Endothelial cell of umbilical vein (primary cell): ENCODE results near the gene TAF6. TPM values are rescaled to one million over a fixed set of nuclear protein-coding genes. Genes with fewer than 3 reads are reported as not detected.

ENCODE experiments used
- BruUV-seq: library from RNA; stranded (reverse); fragments of 400-500 nt; replicated peaks from 2 replicates; lab custom pipeline; 2021; lab: Mats Ljungman, UMichigan
- CTCF ChIA-PET: fragments of 300-600, 350-600 bp; sonication (Branson Sonifier 250); formaldehyde crosslinking; loops from one replicate; lab custom pipeline; 2021; ENCODE audit warnings: antibody characterized with exemption, inconsistent platforms; lab: Charles Lee
- POLR2A ChIA-PET: fragments of 300-600, 350-600 bp; sonication (Branson Sonifier 250); formaldehyde crosslinking; loops from one replicate; lab custom pipeline; 2021; ENCODE audit warnings: antibody characterized with exemption, inconsistent platforms; lab: Charles Lee
- DNase-seq: peaks from one replicate; pipeline ENCODE4 v3.0.0-alpha.2; 2011; ENCODE audit warnings: low read depth, low spot score
- FAIRE-seq: peaks from 2 replicates; lab custom pipeline; 2011; peaks lifted over from hg19 to GRCh38; lab: Jason Lieb, UNC
- H2AFZ ChIP-seq: 2 replicates; pipeline ENCODE4 v1.6.0; 2012; ENCODE audit warnings: low read depth, low read length, control low read depth, inconsistent platforms
- H3K27ac ChIP-seq: 2 replicates; pipeline ENCODE4 v1.5.1; 2011; ENCODE audit warnings: low read depth, mild to moderate bottlenecking, control low read depth, low read length, moderate library complexity; ENCODE audit not compliant: insufficient read depth
- H3K27me3 ChIP-seq, 2 experiments: 2 replicates each; pipeline versions ENCODE4 v1.6.0 to v1.6.1; 2011; ENCODE audit warnings: low read length in 2 of 2, mixed read lengths in 1 of 2; ENCODE audit not compliant: control insufficient read depth in 2 of 2, insufficient read depth in 2 of 2
- H3K36me3 ChIP-seq, 2 experiments: 2 replicates in 1 of 2; 3 replicates in 1 of 2; pipeline ENCODE4 v1.5.1; 2011; ENCODE audit warnings: low read length in 2 of 2, mild to moderate bottlenecking in 1 of 2, moderate library complexity in 1 of 2; ENCODE audit not compliant: control insufficient read depth in 2 of 2, insufficient read depth in 2 of 2; ENCODE audit errors: extremely low read depth in 1 of 2
- H3K4me1 ChIP-seq: 3 replicates; pipeline ENCODE4 v1.5.1; 2011; ENCODE audit warnings: mild to moderate bottlenecking, low read length; ENCODE audit not compliant: control insufficient read depth, insufficient read depth; ENCODE audit errors: extremely low read depth
- H3K4me2 ChIP-seq: 2 replicates; pipeline ENCODE4 v1.6.1; 2011; ENCODE audit warnings: low read length, control low read depth, mixed read lengths; ENCODE audit not compliant: insufficient read depth
- H3K4me3 ChIP-seq, 3 experiments: fragments of 200-600 bp in 1 of 3; sonication (generic), shearing (Covaris generic) in 1 of 3; replicated peaks in 1 of 3; 2 replicates each; pipeline ENCODE4 v1.5.1; 2011 to 2016; ENCODE audit warnings: control low read depth in 3 of 3, low read length in 3 of 3, mild to moderate bottlenecking in 2 of 3, inconsistent platforms in 1 of 3, low read depth in 1 of 3, moderate library complexity in 1 of 3; ENCODE audit not compliant: insufficient read depth in 1 of 3
- H3K79me2 ChIP-seq: 2 replicates; pipeline ENCODE4 v1.6.0; 2012; ENCODE audit warnings: low read length, inconsistent platforms; ENCODE audit not compliant: control insufficient read depth, insufficient read depth
- H3K9ac ChIP-seq: replicated peaks from 2 replicates; pipeline ENCODE3; 2011; ENCODE audit warnings: low read length, control low read depth; ENCODE audit not compliant: insufficient read depth; ENCODE audit errors: extremely low read depth
- H3K9me1 ChIP-seq: replicated peaks from 3 replicates; pipeline ENCODE4 v1.6.0; 2011; ENCODE audit warnings: mild to moderate bottlenecking, low read length; ENCODE audit not compliant: control insufficient read depth, insufficient read depth; ENCODE audit errors: extremely low read depth
- H3K9me3 ChIP-seq: replicated peaks from 2 replicates; pipeline ENCODE4 v1.5.1; 2012; ENCODE audit warnings: low read length, inconsistent platforms; ENCODE audit not compliant: control insufficient read depth, insufficient read depth
- H4K20me1 ChIP-seq: replicated peaks from 2 replicates; pipeline ENCODE3; 2011; ENCODE audit warnings: mild to moderate bottlenecking, low read length; ENCODE audit not compliant: control insufficient read depth, insufficient read depth; ENCODE audit errors: extremely low read depth
- EZH2 ChIP-seq: IDR thresholded peaks from 2 replicates; pipeline ENCODE4 v1.6.1; 2012; ENCODE audit warnings: borderline replicate concordance, low read depth, mild to moderate bottlenecking, moderate library complexity, low read length, inconsistent platforms; ENCODE audit not compliant: severe bottlenecking
- FOS ChIP-seq: IDR thresholded peaks from 2 replicates; pipeline ENCODE4 v1.6.1; 2011; ENCODE audit warnings: mild to moderate bottlenecking, low read length, moderate library complexity, borderline replicate concordance; ENCODE audit not compliant: insufficient read depth
- GATA2 ChIP-seq: IDR thresholded peaks from 2 replicates; pipeline ENCODE4 v1.7.0; 2011; ENCODE audit warnings: low read depth, mild to moderate bottlenecking, moderate library complexity, mixed read lengths, low read length; ENCODE audit not compliant: insufficient read length, insufficient read depth
- JUN ChIP-seq: IDR thresholded peaks from 2 replicates; pipeline ENCODE4 v1.6.1; 2011; ENCODE audit warnings: borderline replicate concordance, low read depth; ENCODE audit not compliant: insufficient read length, insufficient read depth
- MYC ChIP-seq: IDR thresholded peaks from one replicate; pipeline ENCODE4 v1.6.1; 2011; ENCODE audit warnings: mild to moderate bottlenecking, low read depth, low read length
- POLR2A ChIP-seq: IDR thresholded peaks from 2 replicates; pipeline ENCODE4 v1.6.1; 2012; ENCODE audit warnings: low read depth, mild to moderate bottlenecking, control low read depth, low read length
- POLR2AphosphoS5 ChIP-seq: IDR thresholded peaks from 2 replicates; pipeline ENCODE4 v1.6.1; 2012; ENCODE audit warnings: low read depth, mild to moderate bottlenecking, control low read depth, low read length, moderate library complexity; ENCODE audit not compliant: insufficient read depth
- dilution Hi-C: fragments of 300-500 bp; cut with MboI; formaldehyde crosslinking; loops from one replicate; pipeline ENCODE4 v1.15.0; 2019; ENCODE audit warnings: low sequenced_read_pairs; ENCODE audit not compliant: extremely low pct_ligation_motif_present
- intact Hi-C: fragments of 100-400 bp; cut with micrococcal nuclease; formaldehyde crosslinking; loops from one replicate; pipeline ENCODE4 v1.10.0; 2022
- polyA plus RNA-seq, 4 experiments: library from polyadenylated mRNA; depleted of rRNA in 3 of 4; stranded (reverse) in 3 of 4; unstranded in 1 of 4; fragments of >200 nt; gene quantifications; 2 replicates each; pipeline versions ENCODE4 v1.2.1 to v1.2.3, GENCODE V29; 2011 to 2012; ENCODE audit warnings: missing spikeins in 1 of 4
- total RNA-seq: library from RNA; stranded (reverse); gene quantifications from 2 replicates; pipeline ENCODE4 v1.2.3, GENCODE V29; 2021
- TF ChIP-seq, protein P1 (sequence below), 2 donors: IDR thresholded peaks; 1 replicate in 1 of 2; 2 replicates in 1 of 2; pipeline ENCODE4 v1.5.1; 2011; ENCODE audit warnings: low read length in 2 of 2, mild to moderate bottlenecking in 2 of 2, moderate library complexity in 2 of 2, control low read depth in 1 of 2, inconsistent platforms in 1 of 2, low read depth in 1 of 2; ENCODE audit not compliant: insufficient read depth in 1 of 2; ENCODE audit errors: extremely low read depth in 1 of 2
- TF ChIP-seq, protein P2 (sequence below): IDR thresholded peaks from 2 replicates; pipeline ENCODE4 v1.6.1; 2011; ENCODE audit not compliant: insufficient read depth, insufficient read length

The TAF6 gene
- total and polyA plus RNA-seq, 2 donors (not counting 3 experiments of a cell fraction or from before 2014, with no cell fraction given): 32.7 to 64.6 TPM

- Histone ChIP-seq H4K20me1 (no peaks in the 10 kb centered on the region), H3K4me2 (no peak overlapping the region), H3K9ac (no peak overlapping the region), H3K27ac (no peak overlapping the region), H2AFZ (no peak overlapping the region), H3K4me3 (no peak overlapping the region), H3K4me1 (no peaks in the 10 kb centered on the region), H3K9me3 (no peaks in the 10 kb centered on the region), H3K9me1 (no peaks in the 10 kb centered on the region), H3K27me3 (no peaks in the 10 kb centered on the region), H3K36me3 (peaks cover 13 to 16% of the 10 kb centered on the region in 2 experiments), H3K79me2 (no peaks in the 10 kb centered on the region)
- intact Hi-C loops (no loop called here), dilution Hi-C loops (no loop called here)
- ChIA-PET POLR2A (interaction anchor here (0.6 kb wide), 1 partner anchor 11 kb away, joined by 8 read pairs; no protein-coding TSS in a partner anchor), CTCF (interaction anchor here (0.6 to 1.6 kb wide), 4 partner anchors 11 to 38 kb away, joined by 3 to 8 read pairs (median 6); no protein-coding TSS in a partner anchor)
- no peak for FAIRE-seq
- no peak for DNase-seq
- TF ChIP-seq, protein P1, sequence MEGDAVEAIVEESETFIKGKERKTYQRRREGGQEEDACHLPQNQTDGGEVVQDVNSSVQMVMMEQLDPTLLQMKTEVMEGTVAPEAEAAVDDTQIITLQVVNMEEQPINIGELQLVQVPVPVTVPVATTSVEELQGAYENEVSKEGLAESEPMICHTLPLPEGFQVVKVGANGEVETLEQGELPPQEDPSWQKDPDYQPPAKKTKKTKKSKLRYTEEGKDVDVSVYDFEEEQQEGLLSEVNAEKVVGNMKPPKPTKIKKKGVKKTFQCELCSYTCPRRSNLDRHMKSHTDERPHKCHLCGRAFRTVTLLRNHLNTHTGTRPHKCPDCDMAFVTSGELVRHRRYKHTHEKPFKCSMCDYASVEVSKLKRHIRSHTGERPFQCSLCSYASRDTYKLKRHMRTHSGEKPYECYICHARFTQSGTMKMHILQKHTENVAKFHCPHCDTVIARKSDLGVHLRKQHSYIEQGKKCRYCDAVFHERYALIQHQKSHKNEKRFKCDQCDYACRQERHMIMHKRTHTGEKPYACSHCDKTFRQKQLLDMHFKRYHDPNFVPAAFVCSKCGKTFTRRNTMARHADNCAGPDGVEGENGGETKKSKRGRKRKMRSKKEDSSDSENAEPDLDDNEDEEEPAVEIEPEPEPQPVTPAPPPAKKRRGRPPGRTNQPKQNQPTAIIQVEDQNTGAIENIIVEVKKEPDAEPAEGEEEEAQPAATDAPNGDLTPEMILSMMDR (IDR thresholded peaks at IDR 0.05; ENCODE audit: extremely low read depth in 1 of 2, insufficient read depth in 1 of 2, low read depth in 1 of 2, low read length in 2 of 2): no peak
- TF ChIP-seq POLR2AphosphoS5: no peak
- no peak for TF ChIP-seq EZH2
- no peak for TF ChIP-seq GATA2
- no peak for TF ChIP-seq MYC
- TF ChIP-seq, protein P2, sequence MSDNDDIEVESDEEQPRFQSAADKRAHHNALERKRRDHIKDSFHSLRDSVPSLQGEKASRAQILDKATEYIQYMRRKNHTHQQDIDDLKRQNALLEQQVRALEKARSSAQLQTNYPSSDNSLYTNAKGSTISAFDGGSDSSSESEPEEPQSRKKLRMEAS: no peak
- no peak for TF ChIP-seq POLR2A
- TF ChIP-seq JUN: no peak
- no peak for TF ChIP-seq FOS
- BruUV-seq: no TSS peak
Measured at GRCh38 chr7:100064162-100064561, 55.0 kb downstream of the TAF6 start.
